Right lobe of liver (tissue), 4 donors: Measurements from ENCODE around the gene KIF25.

Experiments
- POLR2A ChIP-seq: fragments of 450-650 bp; IDR thresholded peaks from one replicate; pipeline ENCODE4 v1.6.1; 2017; ENCODE audit warnings: antibody characterized with exemption, mild to moderate bottlenecking
- TF ChIP-seq, protein P1 (sequence below), 4 donors: fragments of 200-600 bp in 3 of 4; fragments of 450-650 bp in 1 of 4; IDR thresholded peaks; one replicate each; pipeline versions ENCODE4 v1.5.1 to v1.8.0; 2016 to 2022; ENCODE audit warnings: antibody characterized with exemption in 4 of 4, mild to moderate bottlenecking in 2 of 4
- donor health status: DM: no; HTN: no; CAD: no.
- donor health status: DM: no; HTN: no; CAD: no.
- donor health status: DM: no; HTN: yes; CAD: no.

DNA sequence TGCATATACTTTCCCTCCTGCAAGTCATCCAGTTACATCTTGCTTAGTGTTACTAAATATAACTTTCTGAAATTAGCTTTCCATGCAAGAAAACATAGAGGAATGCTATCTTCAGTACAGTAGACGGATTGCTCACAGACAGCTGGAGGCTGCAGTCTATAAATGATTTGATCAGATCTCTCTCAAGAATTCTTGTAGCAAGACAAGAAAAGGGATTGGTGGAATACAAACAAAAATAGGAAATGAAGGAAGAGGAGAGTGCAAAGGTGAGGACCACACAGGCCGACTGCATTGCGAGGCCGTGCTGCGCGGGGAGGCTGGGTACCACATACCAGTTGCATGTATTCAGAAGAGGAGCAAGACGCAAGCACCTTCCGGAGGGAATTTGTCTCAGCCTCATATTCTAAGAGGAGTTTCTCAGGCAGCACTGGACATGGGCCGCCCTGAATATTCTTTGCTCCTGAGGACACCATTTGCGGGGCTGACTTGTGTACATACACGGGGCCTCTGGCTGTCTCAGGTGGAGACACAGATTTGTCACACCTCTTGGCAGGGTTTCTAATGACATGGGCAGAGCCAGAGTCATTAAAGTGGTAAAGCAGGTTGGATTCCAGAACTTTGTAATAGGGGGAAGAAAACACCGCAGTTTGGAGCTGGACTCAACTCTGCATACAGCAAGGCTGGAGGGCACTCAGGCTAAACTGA lies 22.7 kb upstream of the KIF25 start:
- TF ChIP-seq, protein P1, sequence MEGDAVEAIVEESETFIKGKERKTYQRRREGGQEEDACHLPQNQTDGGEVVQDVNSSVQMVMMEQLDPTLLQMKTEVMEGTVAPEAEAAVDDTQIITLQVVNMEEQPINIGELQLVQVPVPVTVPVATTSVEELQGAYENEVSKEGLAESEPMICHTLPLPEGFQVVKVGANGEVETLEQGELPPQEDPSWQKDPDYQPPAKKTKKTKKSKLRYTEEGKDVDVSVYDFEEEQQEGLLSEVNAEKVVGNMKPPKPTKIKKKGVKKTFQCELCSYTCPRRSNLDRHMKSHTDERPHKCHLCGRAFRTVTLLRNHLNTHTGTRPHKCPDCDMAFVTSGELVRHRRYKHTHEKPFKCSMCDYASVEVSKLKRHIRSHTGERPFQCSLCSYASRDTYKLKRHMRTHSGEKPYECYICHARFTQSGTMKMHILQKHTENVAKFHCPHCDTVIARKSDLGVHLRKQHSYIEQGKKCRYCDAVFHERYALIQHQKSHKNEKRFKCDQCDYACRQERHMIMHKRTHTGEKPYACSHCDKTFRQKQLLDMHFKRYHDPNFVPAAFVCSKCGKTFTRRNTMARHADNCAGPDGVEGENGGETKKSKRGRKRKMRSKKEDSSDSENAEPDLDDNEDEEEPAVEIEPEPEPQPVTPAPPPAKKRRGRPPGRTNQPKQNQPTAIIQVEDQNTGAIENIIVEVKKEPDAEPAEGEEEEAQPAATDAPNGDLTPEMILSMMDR (IDR thresholded peaks at IDR 0.05): no peak
- TF ChIP-seq POLR2A: no peak
